ENCODE data around the gene ZBTB20. TPM values are rescaled to one million over a fixed set of nuclear protein-coding genes. Genes with fewer than 3 reads are reported as not detected.

Gene ZBTB20
- total RNA-seq, 1 experiment from 2014 or later, result 10.7 TPM

DNA sequence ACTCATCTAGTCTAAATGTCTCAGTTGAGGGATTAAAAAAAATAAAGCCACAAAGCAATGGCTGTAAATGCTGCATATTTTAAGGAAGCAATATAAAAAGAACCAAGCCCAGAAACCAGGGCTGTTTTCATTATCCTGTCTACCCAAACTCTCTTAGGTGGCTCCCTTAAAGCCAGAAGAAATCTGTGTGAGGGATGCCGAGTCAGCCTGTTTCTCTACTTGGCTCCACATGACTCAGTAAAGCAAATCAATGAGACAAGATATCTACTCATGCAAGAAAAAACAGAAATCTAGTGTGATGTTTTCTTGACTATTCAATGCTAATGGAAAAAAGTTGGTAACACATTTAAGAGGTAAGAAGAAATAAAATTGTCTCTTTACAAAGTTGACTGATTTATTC is 296.2 kb downstream of the ZBTB20 start:
- Mint-ChIP-seq H3K36me3 (ENCODE audit: insufficient read depth, unreplicated experiment) (no peaks in the 10 kb centered on the region), H3K9me3 (ENCODE audit: unreplicated experiment) (no peaks in the 10 kb centered on the region), H3K4me1 (ENCODE audit: insufficient read depth, unreplicated experiment) (no peaks in the 10 kb centered on the region), H3K27me3 (ENCODE audit: insufficient read depth, unreplicated experiment) (no peaks in the 10 kb centered on the region), H3K4me3 (ENCODE audit: unreplicated experiment) (no peak overlapping the region), H3K27ac (ENCODE audit: low read depth, unreplicated experiment) (no peak overlapping the region)
- ChIA-PET POLR2A (no interaction called here), CTCF (no interaction called here)
- intact Hi-C loops (cut with micrococcal nuclease), result no loop called here
- DNase-seq (ENCODE audit: unreplicated experiment), result no peak
- no TSS peak for BruUV-seq (replicated peaks)
- TF ChIP-seq, protein P1, sequence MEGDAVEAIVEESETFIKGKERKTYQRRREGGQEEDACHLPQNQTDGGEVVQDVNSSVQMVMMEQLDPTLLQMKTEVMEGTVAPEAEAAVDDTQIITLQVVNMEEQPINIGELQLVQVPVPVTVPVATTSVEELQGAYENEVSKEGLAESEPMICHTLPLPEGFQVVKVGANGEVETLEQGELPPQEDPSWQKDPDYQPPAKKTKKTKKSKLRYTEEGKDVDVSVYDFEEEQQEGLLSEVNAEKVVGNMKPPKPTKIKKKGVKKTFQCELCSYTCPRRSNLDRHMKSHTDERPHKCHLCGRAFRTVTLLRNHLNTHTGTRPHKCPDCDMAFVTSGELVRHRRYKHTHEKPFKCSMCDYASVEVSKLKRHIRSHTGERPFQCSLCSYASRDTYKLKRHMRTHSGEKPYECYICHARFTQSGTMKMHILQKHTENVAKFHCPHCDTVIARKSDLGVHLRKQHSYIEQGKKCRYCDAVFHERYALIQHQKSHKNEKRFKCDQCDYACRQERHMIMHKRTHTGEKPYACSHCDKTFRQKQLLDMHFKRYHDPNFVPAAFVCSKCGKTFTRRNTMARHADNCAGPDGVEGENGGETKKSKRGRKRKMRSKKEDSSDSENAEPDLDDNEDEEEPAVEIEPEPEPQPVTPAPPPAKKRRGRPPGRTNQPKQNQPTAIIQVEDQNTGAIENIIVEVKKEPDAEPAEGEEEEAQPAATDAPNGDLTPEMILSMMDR (IDR thresholded peaks at IDR 0.05; ENCODE audit: unreplicated experiment), result no peak

DNA sequence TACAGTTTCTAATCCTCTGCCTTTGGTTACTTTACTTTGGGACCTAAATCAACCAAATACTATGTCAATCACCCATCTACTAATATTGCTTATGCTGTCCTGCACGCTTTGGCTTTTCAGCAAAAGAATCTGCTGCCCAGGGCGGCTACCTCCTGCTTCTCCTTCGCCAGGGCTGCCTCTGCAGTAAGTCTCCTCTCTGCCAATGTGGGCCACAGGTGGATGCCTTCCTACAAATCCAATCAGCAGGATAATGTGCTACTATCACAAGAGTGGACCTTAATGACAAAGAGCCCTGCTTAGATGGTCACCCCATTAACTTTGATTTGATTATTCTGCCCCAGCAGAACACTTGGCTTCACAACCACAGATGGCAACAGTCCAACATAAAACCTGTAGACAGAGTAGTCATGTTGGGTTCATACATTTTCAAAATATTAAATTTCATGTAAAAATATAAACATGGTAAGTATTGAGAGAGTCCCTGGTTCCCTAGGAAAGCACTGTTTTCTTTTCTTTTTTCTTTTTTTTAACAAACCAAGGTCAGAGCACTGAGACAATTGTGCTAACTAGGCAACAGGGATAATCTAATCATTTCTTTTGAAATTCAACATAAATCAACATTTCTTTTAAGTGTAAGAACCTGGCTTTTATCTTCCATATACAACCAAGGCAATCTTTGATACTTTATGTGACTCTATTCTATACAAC is 298.3 kb downstream of the ZBTB20 start:
- ChIA-PET POLR2A (no interaction called here), CTCF (no interaction called here)
- no TSS peak for BruUV-seq (replicated peaks)

DNA sequence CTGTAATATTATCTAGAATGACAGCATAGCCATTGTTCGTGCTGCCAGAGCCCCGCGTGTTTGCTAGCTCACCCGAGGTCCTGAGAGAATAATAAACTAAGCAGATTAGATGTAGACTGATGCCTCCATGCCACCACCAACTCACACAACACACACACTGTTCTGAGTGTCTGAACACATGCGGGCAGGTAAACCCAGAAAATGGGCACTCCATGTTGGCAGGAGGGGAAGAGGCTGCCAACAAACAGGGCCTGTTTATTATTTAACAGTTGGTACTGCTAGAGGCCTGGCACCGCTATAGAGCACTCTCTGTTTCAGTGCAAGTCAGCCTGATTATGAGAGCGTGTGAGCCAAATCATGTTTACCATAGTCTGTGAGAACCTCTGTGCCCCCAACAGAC is 299.0 kb downstream of the ZBTB20 start:
- no TSS peak for BruUV-seq (replicated peaks)
- TF ChIP-seq, protein P1 (IDR thresholded peaks at IDR 0.05; ENCODE audit: unreplicated experiment), result no peak
- no peak for DNase-seq (ENCODE audit: unreplicated experiment)
- Mint-ChIP-seq H3K4me3 (ENCODE audit: unreplicated experiment) (no peak overlapping the region), H3K36me3 (ENCODE audit: insufficient read depth, unreplicated experiment) (no peaks in the 10 kb centered on the region), H3K4me1 (ENCODE audit: insufficient read depth, unreplicated experiment) (no peaks in the 10 kb centered on the region), H3K9me3 (ENCODE audit: unreplicated experiment) (no peaks in the 10 kb centered on the region), H3K27ac (ENCODE audit: low read depth, unreplicated experiment) (no peak overlapping the region), H3K27me3 (ENCODE audit: insufficient read depth, unreplicated experiment) (no peaks in the 10 kb centered on the region)
- POLR2A ChIA-PET, result no interaction called here
- intact Hi-C loops (cut with micrococcal nuclease), result no loop called here
- CTCF ChIA-PET, result no interaction called here

More for the DNA sequence above, 298.3 kb downstream of the ZBTB20 start:
- intact Hi-C loops (cut with micrococcal nuclease), result no loop called here
- Mint-ChIP-seq H3K36me3 (ENCODE audit: insufficient read depth, unreplicated experiment) (no peaks in the 10 kb centered on the region), H3K4me3 (ENCODE audit: unreplicated experiment) (no peak overlapping the region), H3K27me3 (ENCODE audit: insufficient read depth, unreplicated experiment) (no peaks in the 10 kb centered on the region), H3K4me1 (ENCODE audit: insufficient read depth, unreplicated experiment) (no peaks in the 10 kb centered on the region), H3K9me3 (ENCODE audit: unreplicated experiment) (no peaks in the 10 kb centered on the region), H3K27ac (ENCODE audit: low read depth, unreplicated experiment) (no peak overlapping the region)
- no peak for DNase-seq (ENCODE audit: unreplicated experiment)
- TF ChIP-seq, protein P1 (IDR thresholded peaks at IDR 0.05; ENCODE audit: unreplicated experiment), result no peak

DNA sequence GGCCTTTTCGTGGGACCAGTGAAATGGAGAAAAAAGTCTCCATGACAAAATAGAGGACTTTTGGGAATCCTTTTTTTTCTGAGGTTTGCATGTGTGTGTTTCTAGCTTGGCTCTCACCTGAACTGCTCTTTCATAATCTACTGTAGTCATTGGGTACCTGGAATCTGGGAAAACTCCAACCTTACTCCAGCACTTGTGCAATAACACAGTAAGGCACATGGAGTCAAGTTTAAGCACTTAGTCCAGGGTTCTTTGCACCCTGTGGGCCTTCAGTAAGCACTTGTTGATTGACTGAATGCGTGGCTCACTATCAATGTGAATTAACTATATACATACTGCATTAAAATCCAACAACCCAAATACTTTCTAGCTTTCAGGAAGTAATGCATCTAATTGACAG is 299.5 kb downstream of the ZBTB20 start:
- H3K27me3 Mint-ChIP-seq (ENCODE audit: insufficient read depth, unreplicated experiment), result no peaks in the 10 kb centered on the region
- intact Hi-C loops (cut with micrococcal nuclease), result no loop called here
- no peak overlapping the region for H3K27ac Mint-ChIP-seq (ENCODE audit: low read depth, unreplicated experiment)
- no TSS peak for BruUV-seq (replicated peaks)
- no peaks in the 10 kb centered on the region for H3K36me3 Mint-ChIP-seq (ENCODE audit: insufficient read depth, unreplicated experiment)
- CTCF ChIA-PET, result interaction anchor here (0.6 kb wide), 1 partner anchor 52 kb away, joined by 4 read pairs; no protein-coding TSS in a partner anchor
- no peak overlapping the region for H3K4me3 Mint-ChIP-seq (ENCODE audit: unreplicated experiment)
- H3K9me3 Mint-ChIP-seq (ENCODE audit: unreplicated experiment), result no peaks in the 10 kb centered on the region
- peak; percentile 28 for DNase-seq (ENCODE audit: unreplicated experiment)
- TF ChIP-seq, protein P1 (IDR thresholded peaks at IDR 0.05; ENCODE audit: unreplicated experiment), result no peak
- H3K4me1 Mint-ChIP-seq (ENCODE audit: insufficient read depth, unreplicated experiment), result no peaks in the 10 kb centered on the region
- POLR2A ChIA-PET, result no interaction called here

Data from MCF 10A (cell line).